ENCODE data around the gene SLC25A34. TPM values are rescaled to one million over a fixed set of nuclear protein-coding genes. Genes with fewer than 3 reads are reported as not detected.

SLC25A34 gene
- polyA plus RNA-seq, 3 donors: 0.08 to 2.7 (median 0.61) TPM

DNA sequence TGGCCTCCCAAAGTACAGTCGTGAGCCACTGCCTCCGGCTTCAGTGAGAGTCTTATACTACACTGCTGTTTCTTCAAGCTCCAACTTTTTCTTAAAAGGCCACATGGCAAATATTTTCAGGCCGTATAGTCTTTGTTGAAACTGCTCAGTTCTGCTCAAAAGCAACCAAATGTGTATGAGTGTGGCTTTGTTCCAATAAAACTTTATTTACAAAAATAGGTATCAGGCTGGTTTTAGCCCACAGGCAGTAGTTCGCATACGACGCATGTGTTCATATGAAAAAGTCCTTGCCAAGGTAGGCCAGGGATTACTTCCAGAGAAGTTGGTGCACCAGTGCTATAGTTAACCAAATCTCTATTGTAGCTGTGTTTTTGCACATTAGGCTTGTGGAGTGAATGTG lies 45.7 kb upstream of the SLC25A34 start:
- intact Hi-C loops (cut with micrococcal nuclease): loop anchor here in 1 of 2 donors (5.0 kb wide), 1 partner anchor 33 kb away; a partner anchor contains a TSS
- peaks cover 96% of the 10 kb centered on the region for H4K20me1 ChIP-seq (ENCODE audit: insufficient read depth, low read length)
- no peak overlapping the region for H3K9ac ChIP-seq (ENCODE audit: insufficient read depth, low read length, poor library complexity, severe bottlenecking)

DNA sequence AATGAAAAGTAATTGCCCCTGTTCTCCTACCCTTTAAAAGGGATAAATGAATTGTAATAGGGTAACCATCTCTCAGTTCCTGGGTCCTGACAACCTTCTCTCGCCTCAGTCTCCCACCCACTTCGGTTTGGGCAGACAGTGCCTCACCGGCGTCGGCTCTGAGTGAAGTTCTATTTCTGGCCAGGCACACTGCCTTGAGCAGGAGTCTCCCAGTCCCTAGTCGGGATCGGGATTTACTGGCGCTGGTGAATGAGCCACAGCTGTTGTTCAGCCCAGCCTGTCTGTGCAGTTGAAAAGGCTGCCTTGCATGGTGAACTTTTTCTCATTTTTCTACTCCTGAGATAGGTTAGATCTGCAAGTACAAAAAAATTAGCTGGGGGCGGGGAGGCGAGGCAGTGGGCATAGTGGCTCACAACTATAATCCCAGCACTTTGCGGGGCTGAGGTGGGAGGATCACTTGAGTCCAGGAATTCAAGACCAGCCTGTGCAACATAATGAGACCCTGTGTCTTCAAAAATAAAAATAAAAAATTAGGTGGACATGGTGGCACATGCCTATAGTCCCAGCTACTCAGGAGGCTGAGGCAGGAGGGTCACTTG lies 44.5 kb upstream of the SLC25A34 start:
- Histone ChIP-seq H3K4me2 (replicated peaks; ENCODE audit: extremely low read depth, low read length, poor library complexity, severe bottlenecking) (no peak overlapping the region), H3K27ac (ENCODE audit: low read depth in 1 of 2, low read length in 2 of 2) (no peak overlapping the region), H3K9ac (ENCODE audit: insufficient read depth, low read length, poor library complexity, severe bottlenecking) (no peak overlapping the region)

More for the DNA sequence above, 45.7 kb upstream of the SLC25A34 start:
- DNase-seq: no peak
- peaks cover 16% of the 10 kb centered on the region in 2 donors for H3K4me1 ChIP-seq (ENCODE audit: control insufficient read depth in 1 of 2, insufficient read depth in 2 of 2, low read length in 2 of 2)
- no peaks in the 10 kb centered on the region for H3K9me3 ChIP-seq (replicated peaks in 1 of 2; ENCODE audit: control insufficient read depth in 1 of 2, insufficient read depth in 1 of 2, low read length in 2 of 2)
- Mint-ChIP-seq H3K27ac (no peak overlapping the region), H3K27me3 (ENCODE audit: low read depth in 3 of 3) (peaks cover 0 to 2% (median 1%) of the 10 kb centered on the region in 3 donors), H3K36me3 (peaks cover 19 to 64% of the 10 kb centered on the region in 2 donors), H3K4me3 (no peak overlapping the region), H3K4me1 (peaks cover 31% of the 10 kb centered on the region), H3K9me3 (no peaks in the 10 kb centered on the region)
- H3K27me3 ChIP-seq (ENCODE audit: control insufficient read depth in 2 of 2, insufficient read depth in 2 of 2, low read length in 2 of 2): no peaks in the 10 kb centered on the region
- no peak overlapping the region for H3K4me3 ChIP-seq (replicated peaks in 1 of 3; ENCODE audit: low read depth in 2 of 3, low read length in 3 of 3)
- WGBS (ENCODE audit: insufficient coverage): 93% methylated on average over 3 of the region's 6 CpGs
- TF ChIP-seq, protein P1, sequence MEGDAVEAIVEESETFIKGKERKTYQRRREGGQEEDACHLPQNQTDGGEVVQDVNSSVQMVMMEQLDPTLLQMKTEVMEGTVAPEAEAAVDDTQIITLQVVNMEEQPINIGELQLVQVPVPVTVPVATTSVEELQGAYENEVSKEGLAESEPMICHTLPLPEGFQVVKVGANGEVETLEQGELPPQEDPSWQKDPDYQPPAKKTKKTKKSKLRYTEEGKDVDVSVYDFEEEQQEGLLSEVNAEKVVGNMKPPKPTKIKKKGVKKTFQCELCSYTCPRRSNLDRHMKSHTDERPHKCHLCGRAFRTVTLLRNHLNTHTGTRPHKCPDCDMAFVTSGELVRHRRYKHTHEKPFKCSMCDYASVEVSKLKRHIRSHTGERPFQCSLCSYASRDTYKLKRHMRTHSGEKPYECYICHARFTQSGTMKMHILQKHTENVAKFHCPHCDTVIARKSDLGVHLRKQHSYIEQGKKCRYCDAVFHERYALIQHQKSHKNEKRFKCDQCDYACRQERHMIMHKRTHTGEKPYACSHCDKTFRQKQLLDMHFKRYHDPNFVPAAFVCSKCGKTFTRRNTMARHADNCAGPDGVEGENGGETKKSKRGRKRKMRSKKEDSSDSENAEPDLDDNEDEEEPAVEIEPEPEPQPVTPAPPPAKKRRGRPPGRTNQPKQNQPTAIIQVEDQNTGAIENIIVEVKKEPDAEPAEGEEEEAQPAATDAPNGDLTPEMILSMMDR (IDR thresholded peaks at IDR 0.05): no peak
- no peak overlapping the region for H3K27ac ChIP-seq (ENCODE audit: low read depth in 1 of 2, low read length in 2 of 2)
- H3K79me2 ChIP-seq (ENCODE audit: insufficient read depth, low read length): peaks cover 99% of the 10 kb centered on the region
- H2AFZ ChIP-seq (ENCODE audit: insufficient read depth, low read depth, low read length, poor library complexity, severe bottlenecking): no peak overlapping the region
- H3K36me3 ChIP-seq (replicated peaks in 1 of 2; ENCODE audit: control insufficient read depth in 1 of 2, insufficient read depth in 2 of 2, low read length in 2 of 2): peaks cover 9 to 12% of the 10 kb centered on the region in 2 donors
- no peak overlapping the region for H3K4me2 ChIP-seq (replicated peaks; ENCODE audit: extremely low read depth, low read length, poor library complexity, severe bottlenecking)

More for the DNA sequence above, 44.5 kb upstream of the SLC25A34 start:
- H3K36me3 ChIP-seq (replicated peaks in 1 of 2; ENCODE audit: control insufficient read depth in 1 of 2, insufficient read depth in 2 of 2, low read length in 2 of 2): peaks cover 11 to 12% of the 10 kb centered on the region in 2 donors
- H3K79me2 ChIP-seq (ENCODE audit: insufficient read depth, low read length): peaks cover 99% of the 10 kb centered on the region
- peaks cover 10% of the 10 kb centered on the region in 2 donors for H3K4me1 ChIP-seq (ENCODE audit: control insufficient read depth in 1 of 2, insufficient read depth in 2 of 2, low read length in 2 of 2)
- H3K27ac Mint-ChIP-seq: peak overlapping the region in 1 of 7 donors; percentile 10
- peaks cover 21% of the 10 kb centered on the region for H3K4me1 Mint-ChIP-seq
- TF ChIP-seq, protein P1 (IDR thresholded peaks at IDR 0.05): no peak
- H3K36me3 Mint-ChIP-seq: peaks cover 19 to 71% of the 10 kb centered on the region in 2 donors
- intact Hi-C loops (cut with micrococcal nuclease): loop anchor here in 1 of 2 donors (5.0 kb wide), 1 partner anchor 34 kb away; a partner anchor contains a TSS
- peaks cover 0 to 2% (median 1%) of the 10 kb centered on the region in 3 donors for H3K27me3 Mint-ChIP-seq (ENCODE audit: low read depth in 3 of 3)
- WGBS (ENCODE audit: insufficient coverage): 93% methylated on average over 8 of the region's 11 CpGs
- H4K20me1 ChIP-seq (ENCODE audit: insufficient read depth, low read length): peaks cover 95% of the 10 kb centered on the region
- no peaks in the 10 kb centered on the region for H3K9me3 ChIP-seq (replicated peaks in 1 of 2; ENCODE audit: control insufficient read depth in 1 of 2, insufficient read depth in 1 of 2, low read length in 2 of 2)
- DNase-seq: no peak
- H3K27me3 ChIP-seq (ENCODE audit: control insufficient read depth in 2 of 2, insufficient read depth in 2 of 2, low read length in 2 of 2): no peaks in the 10 kb centered on the region
- no peaks in the 10 kb centered on the region for H3K9me3 Mint-ChIP-seq
- no peak overlapping the region for H3K4me3 Mint-ChIP-seq
- H2AFZ ChIP-seq (ENCODE audit: insufficient read depth, low read depth, low read length, poor library complexity, severe bottlenecking): no peak overlapping the region
- no peak overlapping the region for H3K4me3 ChIP-seq (replicated peaks in 1 of 3; ENCODE audit: low read depth in 2 of 3, low read length in 3 of 3)
